Ascending aorta (tissue), 2 donors: ENCODE measurements around the gene ZNF385A. TPM values are rescaled to one million over a fixed set of nuclear protein-coding genes. Genes with fewer than 3 reads are reported as not detected.
A peak's percentile ranks its signal among the peaks of the same experiment; 100 is the strongest.

Experiments
- DNase-seq, 2 donors: peaks; one replicate each; pipeline ENCODE4 v3.0.0-alpha.2; 2019; ENCODE audit warnings: low spot score in 2 of 2
- H3K27ac ChIP-seq, 2 donors: fragments of 200-600 bp; sonication (generic); one replicate each; pipeline ENCODE4 v1.5.1; 2016 to 2017; ENCODE audit warnings: mild to moderate bottlenecking in 1 of 2
- H3K27me3 ChIP-seq: fragments of 200-600 bp; sonication (generic); one replicate; pipeline ENCODE4 v1.5.1; 2017
- H3K36me3 ChIP-seq, 2 donors: fragments of 200-600 bp; sonication (generic); one replicate each; pipeline ENCODE4 v1.5.1; 2016
- H3K4me1 ChIP-seq, 2 donors: fragments of 200-600 bp; sonication (generic); one replicate each; pipeline ENCODE4 v1.5.1; 2016 to 2017; ENCODE audit warnings: mild to moderate bottlenecking in 1 of 2
- H3K4me3 ChIP-seq, 2 donors: fragments of 200-600 bp; sonication (generic); one replicate each; pipeline ENCODE4 v1.5.1; 2016 to 2017; ENCODE audit warnings: mild to moderate bottlenecking in 1 of 2
- H3K9me3 ChIP-seq, 2 donors: fragments of 200-600 bp; sonication (generic); one replicate each; pipeline ENCODE4 v1.5.1; 2016
- intact Hi-C: fragments of 100-400 bp; cut with DNase I; formaldehyde crosslinking; loops from one replicate; pipeline ENCODE4 v1.15.1; 2023
- total RNA-seq: library from RNA; depleted of rRNA; stranded (reverse); fragments of >200 nt; gene quantifications from one replicate; pipeline ENCODE4 v1.1.0, GENCODE V29; 2016
- TF ChIP-seq, protein P1 (sequence below), 3 experiments: fragments of 200-600 bp in 2 of 3; fragments of 450-650 bp in 1 of 3; sonication (generic) in 2 of 3; IDR thresholded peaks; one replicate each; pipeline ENCODE4 v1.5.1; 2016 to 2019; ENCODE audit warnings: antibody characterized with exemption in 3 of 3, mild to moderate bottlenecking in 1 of 3, moderate library complexity in 1 of 3

ZNF385A gene
- total RNA-seq, 1 donor from 2014 or later, result 53.2 TPM

DNA sequence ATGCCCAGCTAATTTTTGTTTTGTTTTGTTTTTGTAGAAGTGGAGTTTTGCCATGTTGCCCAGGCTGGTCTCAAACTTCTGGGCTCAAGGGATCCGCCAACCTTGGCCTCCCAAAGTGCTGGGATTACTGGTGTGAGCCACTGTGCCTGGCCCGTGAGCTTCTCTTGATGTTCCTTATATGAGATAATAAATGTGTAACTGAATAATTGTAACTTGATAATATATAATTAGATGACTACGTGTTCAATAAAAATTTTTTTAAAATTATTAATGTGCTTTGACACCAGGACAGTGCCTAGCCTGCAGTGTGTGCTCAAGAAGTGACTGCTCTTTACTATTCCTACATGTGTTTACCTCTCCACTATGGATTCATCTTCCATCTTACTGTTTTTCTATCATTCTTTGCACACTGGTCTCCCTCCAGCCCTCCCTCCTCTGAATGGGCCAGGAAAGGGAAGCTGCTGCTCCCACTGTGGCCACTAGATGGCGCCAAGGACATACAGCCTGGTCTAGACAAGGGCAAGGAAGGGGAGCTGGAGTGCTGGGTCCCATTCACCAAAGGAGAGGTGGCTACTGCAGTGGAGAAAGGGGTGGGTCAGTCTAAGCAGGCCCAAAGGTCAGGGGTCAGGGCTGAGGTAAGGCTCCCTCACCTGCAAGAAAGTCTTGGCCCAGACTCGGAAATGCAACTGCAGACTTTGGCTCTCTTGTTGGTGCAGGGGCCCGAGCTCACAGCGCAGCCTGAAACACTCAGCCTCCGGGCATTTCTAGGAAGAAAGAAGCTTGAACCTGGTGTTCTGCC, 14.7 kb upstream of the ZNF385A start:
- peak in 1 of 2 donors; percentile 95 for DNase-seq
- intact Hi-C loops, result loop anchor here (1.0 kb wide), 1 partner anchor 40 kb away; no protein-coding TSS in a partner anchor

DNA sequence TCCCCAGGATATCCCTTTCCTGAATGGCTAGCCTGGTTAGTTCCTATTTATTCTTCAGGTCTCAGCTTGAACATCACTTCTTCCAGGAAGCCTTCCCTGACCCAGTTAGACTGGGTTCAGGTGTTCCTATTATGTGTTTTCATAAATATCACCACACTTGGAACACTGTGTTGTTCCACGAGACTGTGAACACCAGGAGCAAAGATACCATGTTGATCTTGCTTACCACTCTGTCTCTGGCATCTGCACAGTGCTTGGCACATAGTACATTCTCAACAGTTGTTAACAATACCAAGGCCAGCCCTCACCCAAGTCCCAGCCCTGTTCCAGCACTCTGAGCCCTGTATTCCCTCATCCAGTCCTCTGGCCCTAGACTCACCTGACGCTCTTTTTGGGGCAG, 13.7 kb upstream of the ZNF385A start:
- no peak overlapping the region for H3K27ac ChIP-seq
- no peaks in the 10 kb centered on the region for H3K9me3 ChIP-seq
- intact Hi-C loops, result no loop called here
- no peaks in the 10 kb centered on the region for H3K4me1 ChIP-seq
- H3K36me3 ChIP-seq, result peaks cover 92 to 94% of the 10 kb centered on the region in 2 donors
- no peaks in the 10 kb centered on the region for H3K27me3 ChIP-seq
- no peak for DNase-seq
- TF ChIP-seq, protein P1, sequence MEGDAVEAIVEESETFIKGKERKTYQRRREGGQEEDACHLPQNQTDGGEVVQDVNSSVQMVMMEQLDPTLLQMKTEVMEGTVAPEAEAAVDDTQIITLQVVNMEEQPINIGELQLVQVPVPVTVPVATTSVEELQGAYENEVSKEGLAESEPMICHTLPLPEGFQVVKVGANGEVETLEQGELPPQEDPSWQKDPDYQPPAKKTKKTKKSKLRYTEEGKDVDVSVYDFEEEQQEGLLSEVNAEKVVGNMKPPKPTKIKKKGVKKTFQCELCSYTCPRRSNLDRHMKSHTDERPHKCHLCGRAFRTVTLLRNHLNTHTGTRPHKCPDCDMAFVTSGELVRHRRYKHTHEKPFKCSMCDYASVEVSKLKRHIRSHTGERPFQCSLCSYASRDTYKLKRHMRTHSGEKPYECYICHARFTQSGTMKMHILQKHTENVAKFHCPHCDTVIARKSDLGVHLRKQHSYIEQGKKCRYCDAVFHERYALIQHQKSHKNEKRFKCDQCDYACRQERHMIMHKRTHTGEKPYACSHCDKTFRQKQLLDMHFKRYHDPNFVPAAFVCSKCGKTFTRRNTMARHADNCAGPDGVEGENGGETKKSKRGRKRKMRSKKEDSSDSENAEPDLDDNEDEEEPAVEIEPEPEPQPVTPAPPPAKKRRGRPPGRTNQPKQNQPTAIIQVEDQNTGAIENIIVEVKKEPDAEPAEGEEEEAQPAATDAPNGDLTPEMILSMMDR (IDR thresholded peaks at IDR 0.05), result no peak
- no peak overlapping the region for H3K4me3 ChIP-seq

More for the DNA sequence above, 14.7 kb upstream of the ZNF385A start:
- TF ChIP-seq, protein P1 (IDR thresholded peaks at IDR 0.05), result peak; percentile 93 to 96 (median 95)
- Histone ChIP-seq H3K4me1 (no peaks in the 10 kb centered on the region), H3K4me3 (no peak overlapping the region), H3K36me3 (peaks cover 100% of the 10 kb centered on the region in 2 donors), H3K9me3 (no peaks in the 10 kb centered on the region), H3K27ac (peak overlapping the region in 1 of 2 donors; percentile 27), H3K27me3 (no peaks in the 10 kb centered on the region)

DNA sequence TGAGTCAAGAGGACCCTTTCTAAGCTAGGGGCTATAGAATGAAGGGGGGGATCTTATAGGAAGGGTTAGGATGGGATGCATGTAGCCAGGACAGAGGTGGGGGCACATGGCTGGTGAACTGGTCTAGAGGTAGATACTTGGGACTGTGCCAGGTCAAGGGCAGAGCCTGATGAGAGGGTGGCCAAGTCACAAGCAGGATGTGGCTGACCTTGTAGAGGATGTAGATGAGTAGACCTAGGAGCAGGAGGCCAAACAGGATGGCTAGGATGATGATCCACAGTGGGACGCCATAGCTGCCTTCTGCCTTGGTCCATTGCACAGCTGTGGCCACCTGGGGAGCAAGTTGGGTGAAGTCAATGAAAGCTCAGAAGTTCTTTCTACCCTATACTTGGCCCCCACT, 12.6 kb upstream of the ZNF385A start:
- intact Hi-C loops, result no loop called here
- TF ChIP-seq, protein P1 (IDR thresholded peaks at IDR 0.05), result no peak
- Histone ChIP-seq H3K9me3 (no peaks in the 10 kb centered on the region), H3K27me3 (no peaks in the 10 kb centered on the region), H3K27ac (peak overlapping the region in 1 of 2 donors; percentile 17), H3K36me3 (peaks cover 81 to 84% of the 10 kb centered on the region in 2 donors), H3K4me1 (no peaks in the 10 kb centered on the region), H3K4me3 (no peak overlapping the region)
- no peak for DNase-seq

DNA sequence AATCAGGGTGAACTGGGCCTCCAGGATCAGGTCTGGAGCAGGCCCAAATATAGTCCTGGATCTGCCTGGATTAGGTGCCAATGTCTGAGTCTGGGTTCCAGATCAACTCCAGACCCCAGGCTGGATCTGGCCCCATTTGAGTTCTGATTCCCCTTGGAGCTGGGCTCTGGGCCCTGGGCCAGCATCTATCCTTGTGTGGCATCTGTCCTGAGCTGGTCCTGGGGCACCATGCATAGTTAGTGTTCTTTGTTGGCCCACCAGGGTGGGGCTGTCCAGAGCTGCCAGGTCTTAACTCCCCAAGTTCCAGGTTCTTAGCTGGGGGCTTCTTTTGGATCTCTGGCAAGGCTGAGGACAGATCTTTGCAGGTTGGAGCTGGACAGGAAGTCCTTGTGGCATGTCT, 11.0 kb upstream of the ZNF385A start:
- TF ChIP-seq, protein P1 (IDR thresholded peaks at IDR 0.05), result no peak
- Histone ChIP-seq H3K4me1 (peaks cover 0 to 10% of the 10 kb centered on the region in 2 donors), H3K36me3 (peaks cover 65 to 68% of the 10 kb centered on the region in 2 donors), H3K9me3 (no peaks in the 10 kb centered on the region), H3K27me3 (no peaks in the 10 kb centered on the region), H3K27ac (no peak overlapping the region), H3K4me3 (no peak overlapping the region)
- no peak for DNase-seq
- intact Hi-C loops, result no loop called here

DNA sequence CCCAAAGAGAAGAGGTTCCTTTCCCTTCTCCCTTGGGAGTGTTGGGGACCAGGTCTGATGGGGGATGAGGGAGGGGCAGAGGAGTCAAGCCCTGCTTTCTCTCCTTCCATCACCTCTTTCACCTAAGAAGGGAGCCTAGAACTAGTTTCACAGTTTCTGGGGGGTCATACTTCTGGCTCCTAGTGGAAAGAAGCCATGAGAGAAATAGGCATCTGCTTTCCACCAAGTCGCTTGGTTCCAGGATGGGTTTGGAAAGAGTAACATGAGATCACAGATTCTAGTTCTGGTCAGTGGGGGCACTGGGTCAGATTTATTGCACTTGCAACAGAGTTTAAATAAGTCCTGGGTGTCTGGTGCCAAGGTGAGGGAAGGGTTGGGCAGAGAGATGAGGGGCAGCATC, 10.5 kb upstream of the ZNF385A start:
- intact Hi-C loops, result no loop called here
- Histone ChIP-seq H3K4me1 (peaks cover 0 to 10% of the 10 kb centered on the region in 2 donors), H3K36me3 (peaks cover 60 to 62% of the 10 kb centered on the region in 2 donors)

More for the DNA sequence above, 10.5 kb upstream of the ZNF385A start:
- no peak for DNase-seq
- TF ChIP-seq, protein P1 (IDR thresholded peaks at IDR 0.05), result no peak
- Histone ChIP-seq H3K27ac (peak overlapping the region in 1 of 2 donors; percentile 1), H3K9me3 (no peaks in the 10 kb centered on the region), H3K27me3 (no peaks in the 10 kb centered on the region), H3K4me3 (no peak overlapping the region)
